Activated naive CD4-positive, alpha-beta T cell treated with Interleukin-2 at 50 U/mL for 16 hours (primary cell): Measurements from ENCODE around the gene FAM228B.

Experiments used
- DNase-seq: peaks from one replicate; pipeline ENCODE4 v3.0.0-alpha.2; 2020

The FAM228B gene

DNA sequence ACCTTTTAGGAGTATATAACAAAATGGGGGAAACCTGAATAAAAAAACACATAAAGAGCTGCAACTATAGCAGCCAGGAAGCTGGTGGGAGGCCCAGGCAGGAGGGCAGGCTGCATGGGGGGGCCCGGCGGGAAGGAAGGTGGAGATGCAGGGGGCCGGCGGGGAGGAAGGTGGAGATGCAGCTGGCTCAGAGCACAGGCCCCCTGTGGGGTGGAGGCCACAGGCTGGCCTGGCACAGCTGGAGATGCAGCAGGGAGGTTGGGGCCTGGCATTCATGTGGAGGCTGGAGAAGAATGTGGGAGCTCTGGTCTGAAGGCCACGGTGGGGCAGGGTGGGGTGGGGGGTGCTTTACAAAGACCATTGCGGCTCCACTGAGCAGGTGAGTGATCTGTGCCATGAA is 83.0 kb downstream of the FAM228B start:
- no peak for DNase-seq

DNA sequence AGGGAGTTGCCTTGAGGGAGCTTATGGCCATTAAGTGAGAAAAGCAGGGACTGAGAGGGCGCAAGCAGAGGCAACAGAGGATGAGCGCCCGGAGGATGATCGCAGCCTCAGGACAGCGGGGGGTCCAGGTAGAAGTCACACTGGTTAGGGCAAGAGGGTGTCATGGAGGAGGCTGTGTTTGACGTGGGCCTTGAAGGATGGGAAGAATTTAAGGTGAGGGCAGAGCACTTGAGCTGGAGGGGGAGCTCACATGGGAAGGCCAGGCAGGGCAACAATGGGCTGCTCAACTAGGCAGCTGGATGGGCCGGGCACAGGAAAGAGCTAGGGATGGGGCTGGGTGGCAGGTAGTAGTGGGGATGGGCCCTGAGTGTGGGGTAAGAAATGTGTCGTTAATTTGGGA is 83.4 kb downstream of the FAM228B start:
- no peak for DNase-seq

DNA sequence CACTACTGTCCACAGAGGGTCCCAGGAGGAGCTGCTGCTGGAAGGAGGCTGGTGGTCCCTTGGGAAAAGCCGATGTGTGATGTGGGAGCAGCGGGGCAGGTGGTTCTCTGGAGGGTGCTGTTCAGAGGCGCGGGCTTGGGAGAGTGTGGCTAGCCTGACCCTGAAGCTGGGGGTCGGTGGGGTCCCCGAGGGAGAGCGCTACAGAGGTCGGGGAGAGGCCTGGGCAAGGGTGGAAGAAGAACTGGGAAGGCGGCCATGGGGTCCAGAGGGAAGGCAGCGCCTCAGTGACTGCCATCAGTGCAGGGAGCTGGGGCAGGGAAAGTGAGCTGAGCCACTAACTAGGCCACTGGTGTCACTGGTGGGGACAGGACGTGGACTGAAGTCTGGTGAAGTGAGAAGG is 84.1 kb downstream of the FAM228B start:
- no peak for DNase-seq

GRCh38 chr2:24208490-24208889 is 85.2 kb downstream of the FAM228B start:
- no peak for DNase-seq

- DNase-seq: no peak
Observed at GRCh38 chr2:24209389-24210105, 86.3 kb downstream of the FAM228B start.

- DNase-seq: no peak
Observed at GRCh38 chr2:24210106-24210455, 86.8 kb downstream of the FAM228B start.

- DNase-seq: no peak
Observed at GRCh38 chr2:24210723-24211122, 87.5 kb downstream of the FAM228B start.

DNA sequence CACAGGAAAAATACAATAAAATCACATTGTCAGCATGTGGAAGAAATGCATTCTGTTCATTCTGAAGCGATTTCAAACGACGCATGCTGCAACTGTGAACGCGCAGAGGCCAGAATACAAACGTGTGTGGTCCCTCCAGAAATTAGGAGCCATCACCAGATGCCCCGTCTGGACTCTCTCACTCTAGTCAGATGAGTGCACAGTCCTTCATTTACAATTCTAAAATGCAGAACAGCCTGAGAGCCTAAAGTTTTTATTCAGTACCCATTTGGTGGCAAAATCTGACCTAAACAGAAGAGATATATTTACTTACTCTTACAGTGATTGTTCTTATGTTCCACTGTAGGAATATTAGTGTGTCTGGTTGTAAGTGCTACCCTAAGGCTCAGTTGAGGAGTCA is 88.1 kb downstream of the FAM228B start:
- no peak for DNase-seq

GRCh38 chr2:24214880-24215279 is 91.6 kb downstream of the FAM228B start:
- no peak for DNase-seq
